GM12891 (cell line): ENCODE results near the gene C16orf92.
A peak's percentile ranks its signal among the peaks of the same experiment; 100 is the strongest.

ENCODE experiments used
- PAX5 ChIP-seq: IDR thresholded peaks from 2 replicates; pipeline ENCODE4 v1.6.1; 2011; ENCODE audit warnings: low read length, moderate library complexity, mild to moderate bottlenecking; ENCODE audit not compliant: insufficient read depth, severe bottlenecking
- POLR2A ChIP-seq: IDR thresholded peaks from 2 replicates; pipeline ENCODE4 v1.6.1; 2011; ENCODE audit warnings: low read depth, low read length, control low read depth
- POLR2AphosphoS5 ChIP-seq: IDR thresholded peaks from 2 replicates; pipeline ENCODE4 v1.6.1; 2011; ENCODE audit warnings: low read depth, low read length, control low read depth
- POU2F2 ChIP-seq: IDR thresholded peaks from 2 replicates; pipeline ENCODE4 v1.6.1; 2011; ENCODE audit warnings: low read depth, mild to moderate bottlenecking, control low read depth, low read length, moderate library complexity
- SPI1 ChIP-seq: IDR thresholded peaks from 2 replicates; pipeline ENCODE4 v1.6.1; 2011; ENCODE audit warnings: low read depth, low read length, control low read depth
- TAF1 ChIP-seq: IDR thresholded peaks from 2 replicates; pipeline ENCODE4 v1.6.1; 2011; ENCODE audit warnings: low read depth, low read length, control low read depth

GRCh38 chr16:29995324-29995910 is 27.6 kb upstream of the C16orf92 start, which contains the start of gene HIRIP3:
- TF ChIP-seq POLR2A = no peak; the same call in 1 of the 2 replicates
- peak; percentile 18; the same call in 1 of the 2 replicates for TF ChIP-seq POLR2AphosphoS5
- no peak for TF ChIP-seq PAX5
- no peak for TF ChIP-seq POU2F2
- peak; percentile 82 for TF ChIP-seq TAF1
- no peak for TF ChIP-seq SPI1
